Germinal center (tissue), 1 donor: ENCODE data around the gene ATXN7.

ENCODE experiments used
- DNase-seq: peaks from one replicate; pipeline ENCODE4 v3.0.0; 2012; ENCODE audit warnings: mixed read lengths, low spot score

The ATXN7 gene

DNA sequence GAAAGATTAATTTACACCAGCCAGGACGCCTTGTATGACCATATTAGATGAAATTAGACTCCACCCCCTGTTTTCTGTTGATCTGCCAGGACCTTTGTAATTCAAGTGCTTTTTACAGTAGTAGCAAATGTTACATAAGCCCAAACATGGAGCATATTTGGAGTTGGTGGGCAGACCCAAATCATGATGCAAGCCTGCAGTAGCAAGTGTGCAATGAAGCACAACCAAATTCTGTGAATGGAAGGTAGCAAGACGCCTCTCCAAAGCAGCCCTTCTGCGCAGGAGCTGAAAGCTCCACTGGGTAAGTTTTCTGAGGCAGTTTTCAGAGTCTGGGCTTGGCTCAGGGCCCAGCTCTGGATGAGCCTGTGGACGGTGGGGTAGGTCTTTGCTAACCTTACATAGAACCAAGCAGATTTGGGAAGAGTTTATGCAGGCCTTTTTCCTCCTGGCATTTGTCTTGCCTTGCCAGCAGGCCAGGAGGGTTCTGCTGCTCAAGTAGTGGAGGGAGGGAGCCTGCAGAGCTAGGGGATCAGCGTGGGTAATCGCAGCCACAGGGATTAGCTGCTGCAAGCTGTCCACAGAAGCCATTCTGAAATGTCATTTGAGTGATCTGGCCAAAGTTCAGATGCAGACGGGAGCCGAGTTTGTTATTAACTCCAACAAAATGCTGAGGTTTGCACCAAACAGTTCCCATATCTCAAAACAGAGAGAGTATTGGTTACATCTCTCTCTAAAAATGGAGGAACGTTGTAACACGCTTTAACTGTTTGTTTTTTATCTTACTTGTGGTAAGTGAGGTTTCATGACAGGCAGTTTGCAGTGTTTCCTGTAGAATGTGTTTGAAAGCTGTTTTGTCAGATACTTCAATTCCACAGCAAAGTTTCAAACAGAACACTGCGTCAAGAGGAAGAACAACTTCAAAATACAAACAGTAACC is 104.3 kb downstream of the ATXN7 start:
- DNase-seq: peak; percentile 11

- DNase-seq: no peak
These were observed 105.1 kb downstream of the ATXN7 start for GRCh38 chr3:63968612-63969350.

DNA sequence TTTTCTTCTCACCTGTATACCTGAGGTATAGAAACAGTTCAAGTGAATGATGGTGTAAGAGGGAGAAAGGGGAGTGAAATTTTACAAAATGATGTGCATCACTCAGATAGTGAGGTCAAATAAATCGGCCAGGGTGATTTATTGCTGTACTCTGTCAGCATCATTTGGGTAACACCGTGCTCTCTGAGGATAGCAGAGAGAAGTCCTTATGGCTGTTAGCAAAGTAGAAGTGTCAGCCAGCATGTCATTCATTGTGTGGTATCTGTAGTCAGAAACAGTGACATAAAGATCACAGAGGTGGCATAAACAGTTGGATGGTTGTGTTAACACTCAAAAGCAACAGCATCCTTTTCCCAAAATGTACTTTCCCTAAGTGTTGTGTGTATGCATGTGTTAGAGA is 106.2 kb downstream of the ATXN7 start:
- DNase-seq: no peak

GRCh38 chr3:63970631-63971475 is 107.2 kb downstream of the ATXN7 start:
- no peak for DNase-seq

GRCh38 chr3:63972196-63972595 is 108.5 kb downstream of the ATXN7 start:
- DNase-seq: no peak

DNA sequence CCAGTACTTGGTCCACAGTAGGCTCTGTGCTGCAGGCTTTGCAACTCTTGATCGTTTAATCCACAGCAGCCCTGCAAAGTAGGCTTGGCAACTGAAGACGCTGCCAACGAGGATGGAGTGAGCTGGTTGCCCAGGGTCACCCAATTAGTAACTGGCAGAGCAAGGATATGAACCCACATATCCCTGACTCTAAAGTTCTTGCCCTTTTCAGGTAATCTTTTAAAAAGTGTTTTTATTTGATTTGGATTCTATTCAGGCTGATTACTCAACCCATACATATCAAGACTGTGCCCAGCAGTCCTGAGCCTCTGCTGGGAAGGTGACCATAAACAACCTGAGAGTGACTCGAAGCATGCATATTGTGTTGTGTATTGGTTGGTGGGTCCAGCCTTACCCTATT is 109.3 kb downstream of the ATXN7 start:
- no peak for DNase-seq

- DNase-seq: no peak
These were observed 109.7 kb downstream of the ATXN7 start for GRCh38 chr3:63973406-63973805.

DNA sequence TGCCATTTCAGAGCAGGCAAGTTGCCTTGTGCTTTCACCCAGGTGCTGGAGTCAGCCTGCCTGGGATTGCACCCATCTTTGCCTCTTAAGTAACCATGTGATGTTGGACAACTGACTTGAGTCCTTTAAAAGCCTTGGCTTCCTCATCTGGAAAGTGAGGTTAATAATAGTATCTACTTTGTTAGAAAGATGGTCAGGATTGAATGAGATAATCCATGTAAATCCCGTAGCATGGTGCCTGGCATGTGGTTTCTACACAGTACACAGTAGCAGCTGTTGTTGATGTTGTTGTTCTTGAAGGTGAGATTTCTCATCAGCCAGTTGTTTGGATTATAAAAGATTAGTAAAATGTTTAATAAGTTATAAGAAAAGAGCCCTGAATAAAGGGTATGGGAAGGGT is 110.8 kb downstream of the ATXN7 start:
- no peak for DNase-seq

DNA sequence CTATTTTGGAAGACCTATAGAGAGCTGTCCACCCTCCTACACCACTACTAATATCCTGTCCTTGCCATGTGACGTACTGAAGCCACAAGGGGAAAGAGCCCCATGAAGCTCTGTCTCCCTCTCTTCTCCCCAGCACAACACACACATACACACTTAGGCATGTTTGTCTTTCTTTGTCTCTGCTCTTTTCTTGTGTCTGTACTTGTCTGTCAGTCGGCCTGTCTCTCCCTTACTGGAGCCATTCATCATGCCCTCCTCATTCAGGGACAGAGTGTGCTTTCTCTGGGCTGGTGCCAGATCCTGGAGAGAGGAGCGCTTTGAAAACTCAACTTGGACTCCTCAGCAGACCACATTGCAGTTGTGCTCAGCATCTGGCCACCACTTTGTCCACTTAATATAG is 112.1 kb downstream of the ATXN7 start:
- no peak for DNase-seq

DNA sequence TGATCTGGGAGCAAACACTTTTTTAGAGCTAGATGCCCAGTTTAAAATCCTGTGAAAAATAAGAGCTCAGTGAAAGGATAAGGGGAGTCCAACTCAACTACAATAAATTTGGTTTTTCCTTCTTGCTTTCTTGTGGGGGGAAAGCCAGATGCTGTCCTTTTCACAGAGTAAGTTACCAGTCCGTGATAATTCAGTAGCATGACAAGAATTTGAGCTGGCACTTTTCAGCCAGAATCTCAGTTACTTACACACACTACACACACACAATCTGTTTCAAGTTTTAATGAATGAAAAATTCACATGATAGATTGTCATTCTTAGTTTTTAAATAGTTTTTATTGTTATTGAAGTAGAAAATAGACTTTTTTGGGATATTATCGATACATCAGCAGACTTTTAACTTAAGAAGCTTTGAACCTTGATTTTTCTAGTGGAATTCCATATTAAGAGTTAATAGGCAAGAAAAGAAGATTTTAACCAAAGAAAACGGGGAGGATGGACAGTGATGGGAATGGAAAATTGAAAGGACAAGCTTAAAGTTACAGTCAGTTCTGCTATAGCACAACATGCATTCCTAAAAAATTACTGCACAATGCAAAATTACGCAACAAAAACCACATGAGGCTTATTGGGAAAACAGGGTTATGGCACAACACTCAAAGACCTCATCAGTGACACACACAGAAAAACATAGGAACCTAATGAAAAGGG is 112.6 kb downstream of the ATXN7 start:
- DNase-seq: no peak

DNA sequence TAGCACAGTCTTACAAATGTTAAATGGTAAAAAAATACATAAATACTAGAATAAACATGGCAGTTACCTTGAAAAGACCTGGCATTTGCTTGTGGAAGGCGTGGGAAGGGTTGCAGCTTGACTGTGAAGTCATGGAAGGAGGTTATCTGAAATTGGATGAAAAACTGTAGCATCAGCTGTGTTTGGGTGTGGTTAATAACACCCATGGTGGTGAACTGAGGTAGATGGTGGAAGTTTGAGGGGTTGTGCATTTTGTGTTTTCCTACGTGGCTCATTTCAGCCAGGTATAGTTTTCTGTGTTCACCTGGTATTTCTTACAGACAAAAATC is 113.2 kb downstream of the ATXN7 start:
- no peak for DNase-seq

- no peak for DNase-seq
These were observed 114.2 kb downstream of the ATXN7 start for GRCh38 chr3:63977893-63978292.

GRCh38 chr3:63979093-63979885 is 115.6 kb downstream of the ATXN7 start:
- DNase-seq: no peak

- no peak for DNase-seq
These were observed 116.4 kb downstream of the ATXN7 start for GRCh38 chr3:63980019-63980418.

- DNase-seq: no peak
These were observed 117.3 kb downstream of the ATXN7 start for GRCh38 chr3:63980830-63981498.

DNA sequence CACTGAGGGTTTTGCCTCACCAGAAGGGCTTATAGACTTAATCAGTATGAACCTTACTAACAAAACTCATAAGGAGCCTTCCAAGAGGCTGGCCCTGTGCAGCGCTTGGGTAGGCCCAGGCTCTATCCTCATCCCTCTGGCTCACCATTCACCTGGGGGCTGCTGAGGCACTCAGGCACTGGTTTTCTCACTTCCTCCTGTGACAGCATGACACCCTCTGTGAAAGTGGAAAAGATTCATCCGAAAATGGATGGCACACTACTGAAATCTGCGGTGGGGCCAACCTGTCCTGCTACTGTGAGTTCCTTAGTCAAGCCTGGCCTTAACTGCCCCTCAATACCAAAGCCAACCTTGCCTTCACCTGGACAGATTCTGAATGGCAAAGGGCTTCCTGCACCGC is 118.3 kb downstream of the ATXN7 start:
- DNase-seq: no peak

DNA sequence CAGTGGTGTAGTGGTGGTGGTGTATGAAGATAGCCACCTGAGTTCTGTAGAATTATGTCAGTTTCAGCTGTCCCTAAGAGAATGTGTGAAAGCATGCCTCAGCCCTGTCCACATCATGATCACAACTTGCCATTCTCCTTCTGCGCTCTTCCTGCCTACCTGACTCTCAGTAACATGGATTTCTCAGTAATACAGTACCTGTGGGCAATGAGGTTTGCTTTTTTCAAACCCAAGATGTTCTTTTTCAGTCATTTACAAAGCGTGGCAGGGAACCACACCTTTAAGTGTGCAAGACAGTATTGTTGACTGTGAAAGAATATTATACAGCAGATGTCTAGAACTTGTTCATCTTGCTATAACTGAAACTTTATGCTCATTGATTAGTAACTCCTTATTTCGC is 120.7 kb downstream of the ATXN7 start:
- DNase-seq: no peak

GRCh38 chr3:63986146-63986545 is 122.5 kb downstream of the ATXN7 start:
- DNase-seq: no peak

DNA sequence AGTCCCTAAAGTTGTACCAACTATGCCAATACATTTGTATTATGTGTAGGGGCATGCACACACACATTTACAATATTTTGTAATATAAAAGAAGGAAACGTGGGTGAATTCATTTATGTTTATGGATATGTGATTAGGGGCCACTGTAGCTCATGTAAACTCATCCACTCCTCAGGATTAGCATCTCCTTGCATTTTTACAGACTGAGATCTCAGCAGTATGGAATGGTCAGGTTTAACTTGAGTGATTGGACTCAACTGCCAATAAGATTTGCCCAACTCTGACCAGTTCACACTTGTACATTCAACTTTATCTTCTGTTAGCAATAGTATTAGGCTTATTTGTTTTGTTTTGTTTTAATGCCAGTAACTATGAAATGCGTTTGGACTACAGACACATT is 123.2 kb downstream of the ATXN7 start:
- no peak for DNase-seq

DNA sequence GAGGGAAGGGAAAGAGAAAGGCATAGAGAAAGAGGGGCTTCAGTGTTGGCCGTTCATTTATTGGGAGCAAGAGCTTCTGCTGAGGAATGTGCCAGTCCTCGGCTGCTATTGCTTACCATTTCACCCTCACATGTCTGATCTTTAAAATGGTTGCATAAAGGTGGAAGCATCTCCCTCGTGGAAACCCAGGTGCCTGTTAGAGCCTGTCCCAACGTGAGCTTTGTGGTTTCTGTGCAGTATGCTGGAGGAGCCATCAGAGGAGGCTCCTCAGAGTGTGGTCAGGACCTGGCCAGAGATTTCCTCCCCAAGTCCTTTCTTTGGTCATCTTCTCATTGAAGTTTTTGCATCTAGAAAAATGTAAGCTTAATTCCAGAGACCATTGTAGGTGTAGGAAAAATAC is 125.3 kb downstream of the ATXN7 start:
- DNase-seq: no peak

DNA sequence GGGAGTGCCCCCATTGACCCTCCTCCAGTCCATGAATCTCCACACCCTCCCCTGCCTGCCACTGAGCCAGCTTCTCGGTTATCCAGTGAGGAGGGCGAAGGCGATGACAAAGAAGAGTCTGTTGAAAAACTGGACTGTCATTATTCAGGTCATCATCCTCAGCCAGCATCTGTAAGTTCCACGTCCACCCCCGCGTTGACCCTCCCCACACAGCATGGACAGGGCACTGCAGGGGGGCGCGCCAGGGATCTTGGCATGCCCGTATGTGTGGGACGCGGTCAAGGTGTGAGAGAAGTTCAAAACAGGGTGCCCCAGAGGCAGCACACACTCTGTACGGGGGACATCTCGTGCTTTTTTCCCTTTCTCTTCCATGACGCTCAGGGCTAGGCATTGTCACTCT is 126.5 kb downstream of the ATXN7 start:
- DNase-seq: no peak
